ENCODE results near the gene NRG3.

The NRG3 gene

DNA sequence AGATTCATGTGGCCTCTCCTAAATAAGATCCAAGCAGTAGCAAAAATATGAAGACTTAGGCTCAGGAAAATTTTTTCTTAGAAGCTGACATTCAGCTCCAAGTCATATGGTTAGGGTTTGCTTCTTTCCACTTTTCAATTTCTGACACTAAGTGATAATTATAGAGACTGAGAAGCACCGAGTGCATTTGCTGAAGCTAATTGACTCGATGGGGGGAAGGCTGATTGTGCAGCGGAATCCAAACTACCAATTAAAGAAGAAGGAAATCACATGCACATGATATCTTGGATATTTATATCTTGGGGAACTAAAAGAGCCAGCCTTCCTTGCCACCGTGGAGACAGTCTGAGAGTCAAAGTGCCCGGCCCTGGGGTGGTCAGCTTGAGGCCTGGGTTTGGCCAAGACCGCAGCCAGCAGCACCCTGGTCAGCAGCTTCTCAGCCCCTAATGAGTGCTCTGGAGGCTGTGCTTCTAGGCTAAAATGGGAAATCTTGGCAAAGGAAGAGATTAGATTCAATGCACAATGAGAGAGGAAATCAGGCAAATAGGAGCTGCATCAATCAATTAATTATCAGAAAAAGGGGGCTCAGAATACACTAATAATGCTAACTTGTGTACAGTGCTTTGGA lies 589.3 kb downstream of the NRG3 start:
- TF ChIP-seq, protein P1, sequence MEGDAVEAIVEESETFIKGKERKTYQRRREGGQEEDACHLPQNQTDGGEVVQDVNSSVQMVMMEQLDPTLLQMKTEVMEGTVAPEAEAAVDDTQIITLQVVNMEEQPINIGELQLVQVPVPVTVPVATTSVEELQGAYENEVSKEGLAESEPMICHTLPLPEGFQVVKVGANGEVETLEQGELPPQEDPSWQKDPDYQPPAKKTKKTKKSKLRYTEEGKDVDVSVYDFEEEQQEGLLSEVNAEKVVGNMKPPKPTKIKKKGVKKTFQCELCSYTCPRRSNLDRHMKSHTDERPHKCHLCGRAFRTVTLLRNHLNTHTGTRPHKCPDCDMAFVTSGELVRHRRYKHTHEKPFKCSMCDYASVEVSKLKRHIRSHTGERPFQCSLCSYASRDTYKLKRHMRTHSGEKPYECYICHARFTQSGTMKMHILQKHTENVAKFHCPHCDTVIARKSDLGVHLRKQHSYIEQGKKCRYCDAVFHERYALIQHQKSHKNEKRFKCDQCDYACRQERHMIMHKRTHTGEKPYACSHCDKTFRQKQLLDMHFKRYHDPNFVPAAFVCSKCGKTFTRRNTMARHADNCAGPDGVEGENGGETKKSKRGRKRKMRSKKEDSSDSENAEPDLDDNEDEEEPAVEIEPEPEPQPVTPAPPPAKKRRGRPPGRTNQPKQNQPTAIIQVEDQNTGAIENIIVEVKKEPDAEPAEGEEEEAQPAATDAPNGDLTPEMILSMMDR (IDR thresholded peaks at IDR 0.05; ENCODE audit: low read depth, low read length, missing control alignments), result no peak
- Histone ChIP-seq H3K27me3 (replicated peaks) (no peaks in the 10 kb centered on the region), H3K4me3 (ENCODE audit: low read depth, low read length) (no peak overlapping the region), H3K36me3 (replicated peaks) (no peaks in the 10 kb centered on the region), H3K27ac (no peak overlapping the region)
- no peak for DNase-seq
- in situ Hi-C loops (cut with HindIII; ENCODE audit: low pct_ligation_motif_present, low sequenced_read_pairs), result no loop called here

GRCh38 chr10:82464966-82465365 lies 590.0 kb downstream of the NRG3 start:
- H3K36me3 ChIP-seq (replicated peaks), result no peaks in the 10 kb centered on the region
- H3K27me3 ChIP-seq (replicated peaks), result no peaks in the 10 kb centered on the region
- no peak overlapping the region for H3K27ac ChIP-seq
- no peak for DNase-seq
- in situ Hi-C loops (cut with HindIII; ENCODE audit: low pct_ligation_motif_present, low sequenced_read_pairs), result no loop called here
- TF ChIP-seq, protein P1 (IDR thresholded peaks at IDR 0.05; ENCODE audit: low read depth, low read length, missing control alignments), result no peak
- no peak overlapping the region for H3K4me3 ChIP-seq (ENCODE audit: low read depth, low read length)

DNA sequence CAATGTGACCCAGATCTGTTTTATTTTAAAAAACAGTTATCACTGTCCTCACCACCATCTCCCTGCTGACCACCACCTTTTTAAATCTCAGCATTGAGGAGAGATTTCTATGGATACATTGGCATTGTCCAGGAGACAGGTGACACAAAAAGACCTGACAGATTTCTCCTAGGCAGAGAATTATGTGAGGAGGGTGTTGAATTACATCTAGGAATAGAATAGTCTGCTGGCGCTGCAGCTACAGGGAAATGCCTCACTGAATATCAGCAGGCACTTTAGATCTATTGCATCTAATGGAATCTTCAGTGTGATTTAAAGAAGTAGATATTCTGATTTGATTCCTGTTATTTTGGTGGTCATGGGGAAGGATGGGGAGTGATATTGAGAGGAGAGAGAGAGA lies 593.5 kb downstream of the NRG3 start:
- Histone ChIP-seq H3K4me3 (ENCODE audit: low read depth, low read length) (no peak overlapping the region), H3K27ac (no peak overlapping the region), H3K27me3 (replicated peaks) (no peaks in the 10 kb centered on the region), H3K36me3 (replicated peaks) (no peaks in the 10 kb centered on the region)
- in situ Hi-C loops (cut with HindIII; ENCODE audit: low pct_ligation_motif_present, low sequenced_read_pairs), result no loop called here
- TF ChIP-seq, protein P1 (IDR thresholded peaks at IDR 0.05; ENCODE audit: low read depth, low read length, missing control alignments), result no peak
- DNase-seq, result no peak

DNA sequence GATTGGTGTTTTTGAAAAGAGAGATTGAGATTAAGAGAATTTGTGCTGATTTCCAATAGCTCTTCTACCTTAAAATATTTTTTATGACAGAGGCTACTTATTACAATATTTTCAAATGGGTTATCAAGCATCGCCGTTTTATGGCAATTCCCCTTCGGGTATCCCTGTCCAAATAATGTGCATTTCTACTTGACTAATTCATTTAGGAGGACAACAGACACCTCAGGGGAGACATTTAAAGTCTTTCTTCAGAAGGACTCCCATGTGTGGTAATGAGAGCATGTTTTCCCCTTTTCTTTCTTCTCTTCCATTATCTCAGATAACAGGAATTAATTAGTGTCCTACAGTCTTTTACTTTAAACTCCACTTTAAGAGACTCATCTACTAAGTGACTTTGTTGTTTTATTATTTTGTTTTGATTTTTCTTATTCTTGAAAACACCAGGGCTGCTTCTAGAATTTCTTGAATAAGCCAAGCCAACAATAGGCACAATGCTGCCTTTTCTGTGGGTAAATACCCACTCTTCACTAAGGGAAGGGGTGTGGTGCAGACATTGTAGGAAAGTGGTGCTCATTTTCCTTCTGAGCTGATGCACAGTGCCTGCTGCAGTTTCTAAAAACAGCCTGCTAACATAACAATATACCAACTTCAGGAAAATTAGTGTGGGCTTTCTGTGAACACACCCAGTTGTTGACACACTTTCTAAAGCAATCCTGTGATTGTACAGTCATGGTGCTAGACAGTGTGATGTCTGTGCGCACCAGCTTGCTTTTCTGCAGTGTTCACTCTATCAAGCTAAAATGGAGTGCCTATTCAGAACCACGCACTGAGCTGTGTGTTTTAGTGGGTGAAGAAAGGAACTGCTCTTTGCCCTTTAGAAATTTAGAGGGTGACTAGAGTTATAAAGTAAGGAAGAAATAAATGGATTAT lies 597.7 kb downstream of the NRG3 start:
- H3K27me3 ChIP-seq (replicated peaks), result no peaks in the 10 kb centered on the region
- no peak overlapping the region for H3K4me3 ChIP-seq (ENCODE audit: low read depth, low read length)
- H3K36me3 ChIP-seq (replicated peaks), result no peaks in the 10 kb centered on the region
- DNase-seq, result no peak
- H3K27ac ChIP-seq, result no peak overlapping the region
- TF ChIP-seq, protein P1 (IDR thresholded peaks at IDR 0.05; ENCODE audit: low read depth, low read length, missing control alignments), result no peak
- in situ Hi-C loops (cut with HindIII; ENCODE audit: low pct_ligation_motif_present, low sequenced_read_pairs), result no loop called here

GRCh38 chr10:82477776-82478175 lies 602.8 kb downstream of the NRG3 start:
- no peak overlapping the region for H3K27ac ChIP-seq
- no peaks in the 10 kb centered on the region for H3K36me3 ChIP-seq (replicated peaks)
- no peak for DNase-seq
- H3K27me3 ChIP-seq (replicated peaks), result no peaks in the 10 kb centered on the region
- TF ChIP-seq, protein P1 (IDR thresholded peaks at IDR 0.05; ENCODE audit: low read depth, low read length, missing control alignments), result no peak
- in situ Hi-C loops (cut with HindIII; ENCODE audit: low pct_ligation_motif_present, low sequenced_read_pairs), result no loop called here
- H3K4me3 ChIP-seq (ENCODE audit: low read depth, low read length), result no peak overlapping the region

All from brain microvascular endothelial cell (primary cell).